OCI-LY3 (cell line): Measurements from ENCODE around the gene OR51S1.

ENCODE experiments used
- H2AFZ ChIP-seq: fragments of 200-600, 300-600 bp; shearing (Covaris generic); 2 replicates; pipeline ENCODE4 v1.6.0; 2014; ENCODE audit warnings: antibody characterized with exemption, low read depth, low read length
- H3K27ac ChIP-seq: fragments of 200-600, 300-600 bp; sonication (generic); 2 replicates; pipeline ENCODE4 v1.5.1; 2014; ENCODE audit warnings: mild to moderate bottlenecking, low read length, moderate library complexity, mixed read lengths
- H3K27me3 ChIP-seq: fragments of 200-600, 300-600 bp; sonication (generic); 2 replicates; pipeline ENCODE4 v1.6.1; 2014; ENCODE audit warnings: low read depth, low read length, mixed read lengths
- H3K36me3 ChIP-seq: fragments of 200-600, 300-600 bp; sonication (generic); replicated peaks from 2 replicates; pipeline ENCODE3; 2014; ENCODE audit warnings: low read depth, low read length, mixed read lengths
- H3K4me1 ChIP-seq: fragments of 300-600, 200-600 bp; sonication (generic); 2 replicates; pipeline ENCODE4 v1.6.1; 2014; ENCODE audit warnings: low read length, mixed read lengths
- H3K4me2 ChIP-seq: fragments of 200-600, 300-600 bp; sonication (generic); 2 replicates; pipeline ENCODE4 v1.6.1; 2014; ENCODE audit warnings: low read length, mixed read lengths
- H3K4me3 ChIP-seq: fragments of 300-600, 200-600 bp; sonication (generic); 2 replicates; pipeline ENCODE4 v1.5.1; 2014; ENCODE audit warnings: antibody characterized with exemption, mild to moderate bottlenecking, low read length, moderate library complexity
- H3K79me2 ChIP-seq: fragments of 300-600, 200-600 bp; shearing (Covaris generic); 2 replicates; pipeline ENCODE4 v1.6.1; 2014; ENCODE audit warnings: mild to moderate bottlenecking, low read length, mixed read lengths
- H3K9ac ChIP-seq: fragments of 300-600, 200-600 bp; shearing (Covaris generic); 2 replicates; pipeline ENCODE4 v1.6.0; 2014; ENCODE audit warnings: mild to moderate bottlenecking, low read length, moderate library complexity
- H3K9me3 ChIP-seq: fragments of 200-600, 300-600 bp; shearing (Covaris generic); 2 replicates; pipeline ENCODE4 v1.6.1; 2014; ENCODE audit warnings: low read length, mixed read lengths; ENCODE audit not compliant: insufficient read depth
- H4K20me1 ChIP-seq: fragments of 200-600, 300-600 bp; sonication (generic); 2 replicates; pipeline ENCODE4 v1.6.1; 2016; ENCODE audit warnings: low read length, mixed read lengths; ENCODE audit not compliant: insufficient read depth
- EZH2phosphoT487 ChIP-seq: fragments of 200-600 bp; shearing (Covaris generic); IDR thresholded peaks from 2 replicates; pipeline ENCODE4 v1.6.1; 2018; ENCODE audit warnings: antibody characterized with exemption, mixed run types, low read depth
- TF ChIP-seq, protein P1 (sequence below): fragments of 200-600, 300-600 bp; sonication (generic); IDR thresholded peaks from 2 replicates; pipeline ENCODE4 v1.5.1; 2014; ENCODE audit warnings: antibody characterized with exemption, low read length, low read depth

The OR51S1 gene

GRCh38 chr11:4886186-4886585, 37.2 kb upstream of the OR51S1 start:
- Histone ChIP-seq H3K4me3 (no peak overlapping the region), H3K9ac (no peak overlapping the region), H3K4me2 (no peak overlapping the region), H3K9me3 (no peaks in the 10 kb centered on the region), H3K36me3 (no peaks in the 10 kb centered on the region), H3K27me3 (no peaks in the 10 kb centered on the region), H2AFZ (no peak overlapping the region), H3K79me2 (no peaks in the 10 kb centered on the region), H3K27ac (no peak overlapping the region), H3K4me1 (no peaks in the 10 kb centered on the region), H4K20me1 (no peaks in the 10 kb centered on the region)
- TF ChIP-seq EZH2phosphoT487 = no peak
- TF ChIP-seq, protein P1, sequence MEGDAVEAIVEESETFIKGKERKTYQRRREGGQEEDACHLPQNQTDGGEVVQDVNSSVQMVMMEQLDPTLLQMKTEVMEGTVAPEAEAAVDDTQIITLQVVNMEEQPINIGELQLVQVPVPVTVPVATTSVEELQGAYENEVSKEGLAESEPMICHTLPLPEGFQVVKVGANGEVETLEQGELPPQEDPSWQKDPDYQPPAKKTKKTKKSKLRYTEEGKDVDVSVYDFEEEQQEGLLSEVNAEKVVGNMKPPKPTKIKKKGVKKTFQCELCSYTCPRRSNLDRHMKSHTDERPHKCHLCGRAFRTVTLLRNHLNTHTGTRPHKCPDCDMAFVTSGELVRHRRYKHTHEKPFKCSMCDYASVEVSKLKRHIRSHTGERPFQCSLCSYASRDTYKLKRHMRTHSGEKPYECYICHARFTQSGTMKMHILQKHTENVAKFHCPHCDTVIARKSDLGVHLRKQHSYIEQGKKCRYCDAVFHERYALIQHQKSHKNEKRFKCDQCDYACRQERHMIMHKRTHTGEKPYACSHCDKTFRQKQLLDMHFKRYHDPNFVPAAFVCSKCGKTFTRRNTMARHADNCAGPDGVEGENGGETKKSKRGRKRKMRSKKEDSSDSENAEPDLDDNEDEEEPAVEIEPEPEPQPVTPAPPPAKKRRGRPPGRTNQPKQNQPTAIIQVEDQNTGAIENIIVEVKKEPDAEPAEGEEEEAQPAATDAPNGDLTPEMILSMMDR = no peak

- no peak overlapping the region for H2AFZ ChIP-seq
- no peaks in the 10 kb centered on the region for H3K27me3 ChIP-seq
- no peaks in the 10 kb centered on the region for H3K4me1 ChIP-seq
- H3K9ac ChIP-seq = no peak overlapping the region
- no peaks in the 10 kb centered on the region for H3K9me3 ChIP-seq
- no peak overlapping the region for H3K4me3 ChIP-seq
- no peak for TF ChIP-seq EZH2phosphoT487
- TF ChIP-seq, protein P1 = no peak
- no peaks in the 10 kb centered on the region for H4K20me1 ChIP-seq
- no peak overlapping the region for H3K4me2 ChIP-seq
- no peaks in the 10 kb centered on the region for H3K36me3 ChIP-seq
- H3K79me2 ChIP-seq = no peaks in the 10 kb centered on the region
- no peak overlapping the region for H3K27ac ChIP-seq
Measured at GRCh38 chr11:4884361-4884760, 35.4 kb upstream of the OR51S1 start.

- no peak for TF ChIP-seq EZH2phosphoT487
- TF ChIP-seq, protein P1 = no peak
- Histone ChIP-seq H4K20me1 (no peaks in the 10 kb centered on the region), H3K27me3 (no peaks in the 10 kb centered on the region), H3K4me3 (no peak overlapping the region), H3K79me2 (no peaks in the 10 kb centered on the region), H3K27ac (no peak overlapping the region), H3K4me1 (no peaks in the 10 kb centered on the region), H3K9ac (no peak overlapping the region), H3K4me2 (no peak overlapping the region), H3K36me3 (no peaks in the 10 kb centered on the region), H3K9me3 (no peaks in the 10 kb centered on the region), H2AFZ (no peak overlapping the region)
Measured at GRCh38 chr11:4882543-4882942, 33.5 kb upstream of the OR51S1 start.

GRCh38 chr11:4881860-4882500, 33.0 kb upstream of the OR51S1 start, which contains the start of gene OR51T1:
Gene OR51T1 (plus strand): TSS chr11:4881900. CDS start chr11:4881900, 0 bp downstream.
- Histone ChIP-seq H3K4me1 (no peaks in the 10 kb centered on the region), H3K4me3 (no peak within 1 kb of the TSS), H3K79me2 (no peaks in the 10 kb centered on the region), H3K9me3 (no peaks in the 10 kb centered on the region), H3K27me3 (no peaks in the 10 kb centered on the region), H3K27ac (no peak within 1 kb of the TSS), H3K4me2 (no peak within 1 kb of the TSS), H4K20me1 (no peaks in the 10 kb centered on the region), H3K36me3 (no peaks in the 10 kb centered on the region), H3K9ac (no peak within 1 kb of the TSS), H2AFZ (no peak within 1 kb of the TSS)
- TF ChIP-seq EZH2phosphoT487 = no peak
